Trophoblast cell (in vitro differentiated cells and primary cell): Measurements from ENCODE around the gene HEXIM1.
A peak's percentile ranks its signal among the peaks of the same experiment; 100 is the strongest.

Experiments used
- DNase-seq, 2 donors: peaks; one replicate each; pipeline ENCODE4 v3.0.0-alpha.2; 2016
- H2AFZ ChIP-seq: 2 replicates; pipeline ENCODE4 v1.6.1; 2013; ENCODE audit warnings: low read length, moderate library complexity, mild to moderate bottlenecking; ENCODE audit not compliant: insufficient read depth, poor library complexity
- H2AK5ac ChIP-seq: 2 replicates; pipeline ENCODE4 v1.6.1; 2013; ENCODE audit warnings: mild to moderate bottlenecking, low read length
- H2BK120ac ChIP-seq: 2 replicates; pipeline ENCODE4 v1.6.1; 2013; ENCODE audit warnings: low read length, mild to moderate bottlenecking, moderate library complexity; ENCODE audit not compliant: insufficient read depth, poor library complexity
- H2BK12ac ChIP-seq: 2 replicates; pipeline ENCODE4 v1.6.1; 2013; ENCODE audit warnings: mild to moderate bottlenecking, low read length, moderate library complexity
- H2BK5ac ChIP-seq: 2 replicates; pipeline ENCODE4 v1.6.1; 2013; ENCODE audit warnings: low read length, low read depth, moderate library complexity, mild to moderate bottlenecking; ENCODE audit not compliant: poor library complexity
- H3K14ac ChIP-seq: 2 replicates; pipeline ENCODE4 v1.6.1; 2013; ENCODE audit warnings: mild to moderate bottlenecking, low read length
- H3K18ac ChIP-seq: 2 replicates; pipeline ENCODE4 v1.6.1; 2013; ENCODE audit warnings: mild to moderate bottlenecking, low read length
- H3K23ac ChIP-seq: 2 replicates; pipeline ENCODE4 v1.6.1; 2013; ENCODE audit warnings: low read length
- H3K27ac ChIP-seq: 2 replicates; pipeline ENCODE4 v1.5.1; 2013; ENCODE audit warnings: low read depth, mild to moderate bottlenecking, inconsistent platforms, low read length, moderate library complexity
- H3K27me3 ChIP-seq: 2 replicates; pipeline ENCODE4 v1.6.1; 2013; ENCODE audit warnings: inconsistent platforms, mild to moderate bottlenecking, low read length, moderate library complexity; ENCODE audit not compliant: insufficient read depth
- H3K36me3 ChIP-seq, 2 experiments: 1 replicate in 1 of 2; 2 replicates in 1 of 2; pipeline ENCODE4 v1.6.1; 2013; ENCODE audit warnings: low read length in 2 of 2, mild to moderate bottlenecking in 2 of 2, moderate library complexity in 1 of 2; ENCODE audit not compliant: insufficient read depth in 2 of 2, control insufficient read depth in 1 of 2
- H3K4ac ChIP-seq: 2 replicates; pipeline ENCODE4 v1.6.1; 2013; ENCODE audit warnings: low read depth, mild to moderate bottlenecking, low read length, moderate library complexity
- H3K4me1 ChIP-seq, 2 experiments: 1 replicate in 1 of 2; 2 replicates in 1 of 2; pipeline ENCODE4 v1.6.1; 2013; ENCODE audit warnings: low read length in 2 of 2, mild to moderate bottlenecking in 2 of 2, moderate library complexity in 1 of 2; ENCODE audit not compliant: insufficient read depth in 2 of 2, control insufficient read depth in 1 of 2
- H3K4me2 ChIP-seq: 2 replicates; pipeline ENCODE4 v1.6.1; 2013; ENCODE audit warnings: inconsistent platforms, mild to moderate bottlenecking, low read length, moderate library complexity
- H3K4me3 ChIP-seq: 2 replicates; pipeline ENCODE4 v1.5.1; 2013; ENCODE audit warnings: mild to moderate bottlenecking, low read depth, low read length, inconsistent platforms
- H3K79me1 ChIP-seq: one replicate; pipeline ENCODE4 v1.6.1; 2013; ENCODE audit warnings: low read length
- H3K79me2 ChIP-seq: 2 replicates; pipeline ENCODE4 v1.6.1; 2013; ENCODE audit warnings: low read length, mild to moderate bottlenecking; ENCODE audit not compliant: control insufficient read depth, insufficient read depth, poor library complexity
- H3K9ac ChIP-seq: 2 replicates; pipeline ENCODE4 v1.6.1; 2013; ENCODE audit warnings: mild to moderate bottlenecking, low read length
- H3K9me3 ChIP-seq: 2 replicates; pipeline ENCODE4 v1.6.1; 2013; ENCODE audit warnings: low read depth, mild to moderate bottlenecking, control low read depth, inconsistent platforms, low read length; ENCODE audit not compliant: insufficient read depth
- H4K12ac ChIP-seq: 2 replicates; pipeline ENCODE4 v1.6.1; 2013; ENCODE audit warnings: low read depth, mild to moderate bottlenecking, low read length, moderate library complexity
- H4K8ac ChIP-seq: 2 replicates; pipeline ENCODE4 v1.6.1; 2013; ENCODE audit warnings: low read depth, mild to moderate bottlenecking, low read length, moderate library complexity
- H4K91ac ChIP-seq: one replicate; pipeline ENCODE4 v1.6.1; 2013; ENCODE audit warnings: low read depth, mild to moderate bottlenecking, low read length, moderate library complexity
- WGBS: extraction: QIAGEN DNeasy Blood & Tissue Kit; methylation state at CpG from one replicate; pipeline ENCODE4 v1.1.7; 2013; ENCODE audit warnings: missing lambda C conversion rate; ENCODE audit not compliant: insufficient read length, insufficient coverage; ENCODE audit errors: extremely low coverage; 5-methylcytosine and 5-hydroxymethylcytosine counted together

HEXIM1 gene

GRCh38 chr17:45115015-45115625 lies 33.2 kb upstream of the HEXIM1 start:
- H3K27me3 ChIP-seq = no peaks in the 10 kb centered on the region
- H3K79me2 ChIP-seq = no peaks in the 10 kb centered on the region
- H2BK5ac ChIP-seq = no peak overlapping the region
- H3K9ac ChIP-seq = no peak overlapping the region
- no peak overlapping the region for H3K4me3 ChIP-seq
- no peak for DNase-seq
- no peak overlapping the region for H3K18ac ChIP-seq
- peaks cover 2% of the 10 kb centered on the region for H3K9me3 ChIP-seq
- peak overlapping the region; percentile 47 for H4K91ac ChIP-seq
- WGBS = no CpG with 5 or more reads among the region's 26 CpGs
- no peak overlapping the region for H3K14ac ChIP-seq
- H3K36me3 ChIP-seq = peaks cover 25 to 26% of the 10 kb centered on the region in 2 experiments
- H2BK12ac ChIP-seq = no peak overlapping the region
- H3K4me2 ChIP-seq = no peak overlapping the region
- no peak overlapping the region for H3K4ac ChIP-seq
- no peak overlapping the region for H3K23ac ChIP-seq
- H3K27ac ChIP-seq = no peak overlapping the region
- H2AFZ ChIP-seq = no peak overlapping the region
- H4K8ac ChIP-seq = no peak overlapping the region
- peaks cover 9 to 11% of the 10 kb centered on the region in 2 experiments for H3K4me1 ChIP-seq
- H3K79me1 ChIP-seq = peaks cover 4% of the 10 kb centered on the region
- H4K12ac ChIP-seq = no peak overlapping the region
- no peak overlapping the region for H2AK5ac ChIP-seq
- H2BK120ac ChIP-seq = no peak overlapping the region

GRCh38 chr17:45115871-45116270 lies 32.4 kb upstream of the HEXIM1 start:
- H2AK5ac ChIP-seq = no peak overlapping the region
- no peak overlapping the region for H3K4ac ChIP-seq
- no peak overlapping the region for H2BK12ac ChIP-seq
- no peak overlapping the region for H4K8ac ChIP-seq
- H2AFZ ChIP-seq = no peak overlapping the region
- peaks cover 4% of the 10 kb centered on the region for H3K79me1 ChIP-seq
- peak; percentile 81 for DNase-seq
- H3K18ac ChIP-seq = no peak overlapping the region
- no peak overlapping the region for H3K9ac ChIP-seq
- H3K79me2 ChIP-seq = no peaks in the 10 kb centered on the region
- no peaks in the 10 kb centered on the region for H3K27me3 ChIP-seq
- WGBS = no CpG with 5 or more reads among the region's 11 CpGs
- H4K91ac ChIP-seq = no peak overlapping the region
- H3K36me3 ChIP-seq = peaks cover 25 to 28% of the 10 kb centered on the region in 2 experiments
- H3K4me1 ChIP-seq = peaks cover 9 to 11% of the 10 kb centered on the region in 2 experiments
- H2BK120ac ChIP-seq = no peak overlapping the region
- no peak overlapping the region for H3K27ac ChIP-seq
- H3K4me3 ChIP-seq = no peak overlapping the region
- no peak overlapping the region for H3K4me2 ChIP-seq
- H3K23ac ChIP-seq = no peak overlapping the region
- H4K12ac ChIP-seq = no peak overlapping the region
- H3K9me3 ChIP-seq = peaks cover 2% of the 10 kb centered on the region
- H2BK5ac ChIP-seq = no peak overlapping the region
- no peak overlapping the region for H3K14ac ChIP-seq

- Histone ChIP-seq H3K4ac (no peak overlapping the region), H3K79me2 (no peaks in the 10 kb centered on the region), H3K4me3 (no peak overlapping the region), H3K4me2 (no peak overlapping the region), H3K9me3 (peaks cover 2% of the 10 kb centered on the region), H3K4me1 (peaks cover 9 to 11% of the 10 kb centered on the region in 2 experiments), H3K18ac (no peak overlapping the region), H3K36me3 (peaks cover 25% of the 10 kb centered on the region in 2 experiments), H3K9ac (no peak overlapping the region), H3K23ac (no peak overlapping the region), H2BK120ac (no peak overlapping the region), H3K27me3 (no peaks in the 10 kb centered on the region), H3K79me1 (peaks cover 4% of the 10 kb centered on the region), H2AK5ac (no peak overlapping the region), H3K14ac (no peak overlapping the region), H4K91ac (no peak overlapping the region), H3K27ac (no peak overlapping the region), H4K12ac (no peak overlapping the region), H2BK12ac (no peak overlapping the region), H2AFZ (no peak overlapping the region), H4K8ac (no peak overlapping the region), H2BK5ac (no peak overlapping the region)
- WGBS = no CpG with 5 or more reads among the region's 10 CpGs
- DNase-seq = peak in 1 of 2 donors; percentile 38
Observed at GRCh38 chr17:45116434-45117016, 31.8 kb upstream of the HEXIM1 start.

GRCh38 chr17:45117334-45117733 lies 30.9 kb upstream of the HEXIM1 start:
- Histone ChIP-seq H3K4me1 (peaks cover 9 to 11% of the 10 kb centered on the region in 2 experiments), H3K36me3 (peaks cover 22 to 25% of the 10 kb centered on the region in 2 experiments), H3K4me3 (no peak overlapping the region), H3K14ac (no peak overlapping the region), H2BK12ac (no peak overlapping the region), H4K8ac (no peak overlapping the region), H3K79me2 (no peaks in the 10 kb centered on the region), H3K23ac (no peak overlapping the region), H3K18ac (no peak overlapping the region), H2AFZ (no peak overlapping the region), H3K79me1 (peaks cover 4% of the 10 kb centered on the region), H3K4me2 (no peak overlapping the region), H3K27me3 (no peaks in the 10 kb centered on the region), H2BK5ac (no peak overlapping the region), H3K4ac (no peak overlapping the region), H2BK120ac (no peak overlapping the region), H3K9me3 (peaks cover 2% of the 10 kb centered on the region), H3K27ac (no peak overlapping the region), H2AK5ac (no peak overlapping the region), H4K91ac (no peak overlapping the region), H3K9ac (no peak overlapping the region), H4K12ac (no peak overlapping the region)
- peak; percentile 94 for DNase-seq
- WGBS = no CpG with 5 or more reads among the region's 4 CpGs
